HG02759 (cell line): ENCODE data around the gene FASN.

Experiments used
- ATAC-seq: cut with Tn5 transposase; IDR thresholded peaks from one replicate; pipeline ENCODE4 v1.9.1; 2021; ENCODE audit warnings: mild to moderate bottlenecking, moderate library complexity; ENCODE audit not compliant: unreplicated experiment

Gene FASN

GRCh38 chr17:82030470-82031302 lies 67.3 kb downstream of the FASN start:
- peak; percentile 52 for ATAC-seq

- no peak for ATAC-seq
These were observed 68.0 kb downstream of the FASN start for GRCh38 chr17:82029990-82030469.

- ATAC-seq, result no peak
These were observed 68.6 kb downstream of the FASN start for GRCh38 chr17:82029391-82029790.

- ATAC-seq, result no peak
These were observed 69.1 kb downstream of the FASN start for GRCh38 chr17:82028966-82029365.
